Measurements from ENCODE around the gene TMEM72.

The TMEM72 gene

DNA sequence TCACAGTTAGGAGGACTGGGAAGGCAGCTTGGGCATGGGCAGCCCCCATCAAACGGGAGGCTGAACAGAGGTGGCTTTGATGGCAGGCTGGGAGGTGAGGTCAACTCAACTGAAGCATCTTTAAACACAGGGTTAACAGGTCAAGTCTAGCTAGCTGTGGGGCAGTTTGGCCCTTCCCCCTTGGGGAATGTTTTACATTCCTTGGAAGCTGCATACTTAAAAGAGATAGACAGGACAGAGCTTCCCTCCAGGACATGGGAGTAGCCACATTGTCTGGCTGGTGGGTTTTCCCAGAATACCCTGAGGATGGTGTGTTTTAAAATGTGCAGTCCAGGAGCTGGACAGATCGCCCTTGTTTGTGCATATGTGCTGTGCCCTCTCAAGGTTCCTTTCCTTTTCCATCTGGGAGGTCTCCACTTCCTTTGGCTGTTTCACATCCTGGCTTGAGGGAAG, 41.7 kb downstream of the TMEM72 start:
- no peak for DNase-seq (ENCODE audit: low read depth)
- no peak overlapping the region for H3K4me3 ChIP-seq (ENCODE audit: low read length)
- TF ChIP-seq, protein P1, sequence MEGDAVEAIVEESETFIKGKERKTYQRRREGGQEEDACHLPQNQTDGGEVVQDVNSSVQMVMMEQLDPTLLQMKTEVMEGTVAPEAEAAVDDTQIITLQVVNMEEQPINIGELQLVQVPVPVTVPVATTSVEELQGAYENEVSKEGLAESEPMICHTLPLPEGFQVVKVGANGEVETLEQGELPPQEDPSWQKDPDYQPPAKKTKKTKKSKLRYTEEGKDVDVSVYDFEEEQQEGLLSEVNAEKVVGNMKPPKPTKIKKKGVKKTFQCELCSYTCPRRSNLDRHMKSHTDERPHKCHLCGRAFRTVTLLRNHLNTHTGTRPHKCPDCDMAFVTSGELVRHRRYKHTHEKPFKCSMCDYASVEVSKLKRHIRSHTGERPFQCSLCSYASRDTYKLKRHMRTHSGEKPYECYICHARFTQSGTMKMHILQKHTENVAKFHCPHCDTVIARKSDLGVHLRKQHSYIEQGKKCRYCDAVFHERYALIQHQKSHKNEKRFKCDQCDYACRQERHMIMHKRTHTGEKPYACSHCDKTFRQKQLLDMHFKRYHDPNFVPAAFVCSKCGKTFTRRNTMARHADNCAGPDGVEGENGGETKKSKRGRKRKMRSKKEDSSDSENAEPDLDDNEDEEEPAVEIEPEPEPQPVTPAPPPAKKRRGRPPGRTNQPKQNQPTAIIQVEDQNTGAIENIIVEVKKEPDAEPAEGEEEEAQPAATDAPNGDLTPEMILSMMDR (IDR thresholded peaks at IDR 0.05; ENCODE audit: insufficient read depth, low read depth, low read length, missing control alignments): no peak

DNA sequence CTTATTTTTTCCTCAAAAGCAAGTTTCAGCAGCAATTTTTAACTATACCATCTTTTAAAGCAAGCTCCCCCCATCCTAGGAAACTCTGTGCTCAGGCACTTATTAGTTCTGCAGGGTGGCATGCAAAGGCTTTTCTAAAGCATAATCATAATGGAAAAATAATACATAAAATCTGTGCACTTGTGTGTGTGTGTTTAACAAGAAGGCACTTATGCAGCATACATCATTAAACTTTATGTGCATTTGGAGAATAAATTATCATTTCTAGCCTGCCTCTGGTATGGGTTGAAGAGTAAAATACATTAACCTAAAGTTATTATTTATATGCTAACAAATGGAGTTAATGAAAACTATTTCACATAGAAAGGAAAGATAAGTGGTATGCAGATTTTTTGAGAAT, 42.9 kb downstream of the TMEM72 start:
- H3K4me3 ChIP-seq (ENCODE audit: low read length): no peak overlapping the region
- TF ChIP-seq, protein P1 (IDR thresholded peaks at IDR 0.05; ENCODE audit: insufficient read depth, low read depth, low read length, missing control alignments): no peak
- DNase-seq (ENCODE audit: low read depth): no peak

DNA sequence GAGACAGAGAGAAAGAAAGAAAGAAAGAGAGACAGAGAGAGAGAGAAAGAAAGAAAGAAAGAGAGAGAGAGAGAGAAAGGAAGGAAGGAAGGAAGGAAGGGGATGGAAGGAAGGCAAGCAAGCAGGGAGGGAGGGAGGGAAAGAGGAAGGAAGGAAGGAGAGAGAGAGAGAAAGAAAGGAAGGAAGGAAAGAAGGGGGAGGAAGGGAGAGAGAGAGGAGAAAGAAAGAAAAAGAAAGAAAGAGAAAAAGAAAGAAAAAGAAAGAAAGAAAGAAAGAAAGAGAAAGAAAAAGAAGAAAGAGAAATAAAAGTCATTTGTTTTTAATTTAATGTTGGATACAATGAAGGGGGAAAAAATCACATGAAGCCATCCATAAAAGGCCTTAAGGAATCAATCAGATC, 43.8 kb downstream of the TMEM72 start:
- TF ChIP-seq, protein P1 (IDR thresholded peaks at IDR 0.05; ENCODE audit: insufficient read depth, low read depth, low read length, missing control alignments): no peak
- no peak for DNase-seq (ENCODE audit: low read depth)
- no peak overlapping the region for H3K4me3 ChIP-seq (ENCODE audit: low read length)

DNA sequence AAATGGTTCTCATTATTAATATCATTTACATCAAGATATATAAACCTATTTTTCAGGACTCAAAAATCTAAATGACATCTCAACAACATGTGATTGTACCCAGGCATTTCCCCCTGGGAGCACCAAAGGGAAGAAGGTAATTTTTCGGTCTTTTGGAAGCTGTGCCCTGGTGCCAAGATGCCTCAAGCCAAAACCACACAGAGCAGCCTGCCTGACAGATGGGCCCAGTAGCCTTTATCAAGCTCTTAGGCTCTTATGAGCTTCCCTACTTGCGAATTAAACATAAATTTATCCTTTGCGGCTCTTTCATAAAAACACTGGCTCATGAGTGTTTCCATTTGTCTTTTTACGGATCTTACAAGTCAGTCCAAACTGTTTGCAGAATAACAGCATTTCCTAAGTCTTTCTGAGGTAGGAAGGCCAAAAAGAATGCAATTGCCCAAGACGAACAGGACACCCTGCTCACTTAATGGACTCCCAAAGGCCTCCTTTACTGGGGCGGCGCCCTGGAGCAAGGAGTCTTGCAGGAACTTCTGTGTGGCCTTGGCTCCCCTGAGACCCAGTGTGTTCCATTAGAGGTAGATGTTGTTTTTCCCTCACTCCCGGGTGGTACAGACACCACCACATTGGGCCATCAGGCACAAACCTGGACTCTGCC, 44.4 kb downstream of the TMEM72 start:
- DNase-seq (ENCODE audit: low read depth): no peak

DNA sequence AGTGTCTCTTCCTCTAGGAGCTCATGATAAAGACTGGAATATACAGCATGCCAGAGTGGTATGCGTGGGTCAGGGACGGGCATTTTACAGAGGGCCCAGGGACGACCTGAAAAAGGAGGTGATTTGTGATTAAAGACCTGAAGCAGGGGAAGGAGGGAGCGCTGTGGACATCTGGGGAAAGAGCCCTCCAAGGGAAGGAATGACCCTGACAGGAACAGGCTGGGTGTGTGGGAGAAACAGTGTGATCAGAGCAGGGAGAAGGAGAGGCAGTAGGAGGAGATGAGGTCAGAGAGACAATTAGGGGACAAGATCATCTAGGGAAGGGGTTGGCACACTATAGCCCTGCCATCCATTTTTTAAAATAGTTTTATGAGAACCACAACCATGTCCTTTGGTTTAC, 45.1 kb downstream of the TMEM72 start:
- TF ChIP-seq, protein P1 (IDR thresholded peaks at IDR 0.05; ENCODE audit: insufficient read depth, low read depth, low read length, missing control alignments): no peak
- no peak overlapping the region for H3K4me3 ChIP-seq (ENCODE audit: low read length)
- no peak for DNase-seq (ENCODE audit: low read depth)

More for the DNA sequence above, 44.4 kb downstream of the TMEM72 start:
- H3K4me3 ChIP-seq (ENCODE audit: low read length): no peak overlapping the region
- TF ChIP-seq, protein P1 (IDR thresholded peaks at IDR 0.05; ENCODE audit: insufficient read depth, low read depth, low read length, missing control alignments): no peak

DNA sequence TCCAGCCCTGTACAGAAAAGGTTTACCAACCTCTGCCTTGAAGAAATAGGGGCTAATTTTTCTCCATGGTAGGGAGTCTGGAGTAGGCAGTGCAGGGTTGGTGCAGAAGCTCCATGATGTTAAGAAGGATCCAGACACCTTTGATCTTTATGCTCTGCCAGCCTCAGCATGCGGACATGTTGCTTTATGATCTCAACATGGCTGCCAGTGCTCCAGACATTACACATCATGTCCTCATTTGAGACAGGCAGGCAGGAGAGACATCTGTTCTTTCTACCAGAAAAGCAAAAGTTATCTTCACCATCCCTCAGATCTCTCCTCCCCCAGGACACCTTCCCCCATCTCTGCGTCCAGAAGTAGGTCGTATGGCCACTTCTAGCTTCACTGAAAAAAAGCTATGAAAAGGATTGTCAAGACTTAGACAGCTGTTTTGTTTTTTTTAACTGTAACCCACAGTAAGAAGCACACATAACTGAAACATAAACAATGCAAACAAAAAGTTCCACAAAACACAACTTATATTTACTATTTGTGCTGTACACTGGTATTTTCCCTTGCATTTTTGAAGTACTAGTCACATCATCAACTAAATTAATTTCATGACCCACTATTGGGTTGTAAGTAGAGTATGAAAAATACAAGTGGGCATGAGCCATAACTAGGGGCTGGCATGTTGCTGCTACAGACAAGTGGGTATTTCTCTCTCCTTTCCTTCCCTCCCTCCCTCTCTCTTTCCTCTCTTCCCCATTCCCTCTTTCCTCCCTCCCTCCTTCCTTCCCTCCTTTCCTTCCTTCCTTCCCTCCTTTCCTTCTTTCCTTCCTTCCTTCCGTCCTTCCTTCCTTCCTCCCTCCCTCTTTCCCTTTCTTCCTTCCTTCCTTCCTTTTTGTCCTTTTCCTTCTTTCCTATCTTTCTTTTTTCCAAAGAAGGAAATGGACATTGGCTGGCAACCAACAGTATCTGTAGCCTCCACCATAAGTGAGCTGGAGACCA, 45.9 kb downstream of the TMEM72 start:
- DNase-seq (ENCODE audit: low read depth): no peak
- TF ChIP-seq, protein P1 (IDR thresholded peaks at IDR 0.05; ENCODE audit: insufficient read depth, low read depth, low read length, missing control alignments): no peak
- no peak overlapping the region for H3K4me3 ChIP-seq (ENCODE audit: low read length)

Measured in epithelial cell of esophagus (primary cell).